Muscle of leg (tissue), 11 donors: Measurements from ENCODE around the gene ADARB2. TPM values are rescaled to one million over a fixed set of nuclear protein-coding genes. Genes with fewer than 3 reads are reported as not detected.

ENCODE experiments used
- DNase-seq: peaks from one replicate; pipeline ENCODE4 v3.0.0; 2013
- H3K27ac ChIP-seq: one replicate; pipeline ENCODE4 v1.5.1; 2013; ENCODE audit warnings: mild to moderate bottlenecking, low read length, control low read depth
- H3K27me3 ChIP-seq: one replicate; pipeline ENCODE4 v1.6.1; 2013; ENCODE audit warnings: low read length; ENCODE audit not compliant: control insufficient read depth, insufficient read depth
- H3K36me3 ChIP-seq: one replicate; pipeline ENCODE4 v1.6.1; 2013; ENCODE audit warnings: low read length; ENCODE audit not compliant: control insufficient read depth, insufficient read depth
- H3K4me1 ChIP-seq: one replicate; pipeline ENCODE4 v1.6.1; 2013; ENCODE audit warnings: low read length; ENCODE audit not compliant: control insufficient read depth, insufficient read depth
- H3K4me3 ChIP-seq: one replicate; pipeline ENCODE4 v1.5.1; 2013; ENCODE audit warnings: low read length, control low read depth
- H3K9me3 ChIP-seq: replicated peaks from 2 replicates; pipeline ENCODE4 v1.6.1; 2013; ENCODE audit warnings: low read depth, low read length; ENCODE audit not compliant: control insufficient read depth
- WGBS: methylation state at CpG from one replicate; pipeline ENCODE4 v1.1.5; 2013; ENCODE audit warnings: missing lambda C conversion rate; ENCODE audit not compliant: insufficient coverage; 5-methylcytosine and 5-hydroxymethylcytosine counted together
- polyA plus RNA-seq, 8 donors: library from polyadenylated mRNA; unstranded; fragments of 120-200 nt; gene quantifications; one replicate each; pipeline versions ENCODE4 v1.2.1 to v1.2.3, GENCODE V29; 2013; ENCODE audit warnings: inconsistent platforms in 1 of 8, low replicate concordance in 1 of 8; ENCODE audit not compliant: insufficient read length in 8 of 8, insufficient read depth in 1 of 8
- total RNA-seq: library from RNA; stranded (reverse); fragments of 120-200 nt; gene quantifications from one replicate; pipeline ENCODE4 v1.2.4, GENCODE V29; 2013

The ADARB2 gene
- total and polyA plus RNA-seq, 9 donors: 0.13 to 0.38 (median 0.23) TPM

DNA sequence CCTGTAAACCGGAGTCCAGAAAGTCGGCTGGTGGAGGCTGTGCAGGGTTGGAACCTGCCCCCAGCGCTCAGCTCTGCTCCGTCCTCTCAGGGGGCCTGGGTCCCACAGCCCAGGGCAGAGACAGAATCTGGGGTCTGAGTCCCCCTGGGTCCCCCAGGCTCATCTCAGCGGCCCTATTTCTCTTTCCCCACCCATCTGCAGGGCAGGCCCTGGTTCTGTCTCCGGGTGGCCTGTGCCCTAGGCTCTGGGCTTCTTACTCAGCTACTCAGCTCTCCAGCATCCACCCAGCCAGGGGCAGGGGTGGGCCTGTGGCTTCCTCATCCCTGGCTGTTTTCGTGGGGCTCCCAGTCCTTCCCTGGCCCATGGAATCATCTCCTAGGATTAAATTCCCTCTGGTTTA is 183.4 kb downstream of the ADARB2 start:
- Histone ChIP-seq H3K27ac (no peak overlapping the region), H3K4me1 (peaks cover 25% of the 10 kb centered on the region), H3K27me3 (peaks cover 3% of the 10 kb centered on the region), H3K36me3 (no peaks in the 10 kb centered on the region), H3K9me3 (no peaks in the 10 kb centered on the region), H3K4me3 (no peak overlapping the region)
- 70% methylated on average over 7 of the region's 7 CpGs for WGBS
- DNase-seq: no peak

DNA sequence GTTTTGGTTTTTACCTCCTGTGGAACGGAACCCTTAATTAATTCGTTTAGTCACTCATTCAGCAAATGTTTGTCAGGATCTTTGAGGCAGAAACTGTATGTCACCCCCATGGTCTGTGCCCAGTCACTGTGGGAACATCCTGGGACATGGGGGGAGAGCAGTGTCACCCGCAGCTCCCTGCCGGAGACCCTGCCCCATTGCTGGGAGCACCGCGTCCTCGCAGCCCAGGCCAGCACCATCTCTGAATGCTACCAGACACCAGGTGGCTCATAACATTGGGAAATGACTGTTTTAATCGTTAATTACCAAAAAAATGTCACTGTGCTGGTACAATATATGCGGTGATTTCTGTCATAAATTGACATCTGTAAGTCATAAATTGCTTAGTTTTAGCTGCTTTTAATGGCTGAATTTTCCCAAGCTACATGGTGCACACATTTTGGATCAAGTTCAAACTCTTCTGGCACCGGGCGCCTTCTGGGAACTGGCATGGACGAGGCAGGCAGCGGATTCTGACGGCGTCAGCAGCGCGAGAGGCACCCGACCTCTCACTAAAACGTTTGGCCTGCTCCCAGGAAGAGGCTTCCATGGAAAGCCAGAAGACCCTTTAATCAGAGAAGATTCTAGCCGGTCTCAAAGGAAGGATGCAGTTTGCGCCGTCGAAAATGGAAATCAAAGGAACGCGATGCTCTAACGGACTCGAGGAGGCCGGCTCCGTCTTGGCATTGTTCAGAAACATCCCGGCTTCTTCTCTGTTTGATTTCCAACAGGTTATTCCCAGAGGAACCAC is 184.2 kb downstream of the ADARB2 start:
- peak overlapping the region; percentile 76 for H3K27ac ChIP-seq
- peak; percentile 30 for DNase-seq
- peaks cover 3% of the 10 kb centered on the region for H3K27me3 ChIP-seq
- no peaks in the 10 kb centered on the region for H3K36me3 ChIP-seq
- WGBS: 50% methylated on average over 23 of the region's 30 CpGs
- H3K9me3 ChIP-seq: no peaks in the 10 kb centered on the region
- H3K4me1 ChIP-seq: peaks cover 25% of the 10 kb centered on the region
- H3K4me3 ChIP-seq: no peak overlapping the region

DNA sequence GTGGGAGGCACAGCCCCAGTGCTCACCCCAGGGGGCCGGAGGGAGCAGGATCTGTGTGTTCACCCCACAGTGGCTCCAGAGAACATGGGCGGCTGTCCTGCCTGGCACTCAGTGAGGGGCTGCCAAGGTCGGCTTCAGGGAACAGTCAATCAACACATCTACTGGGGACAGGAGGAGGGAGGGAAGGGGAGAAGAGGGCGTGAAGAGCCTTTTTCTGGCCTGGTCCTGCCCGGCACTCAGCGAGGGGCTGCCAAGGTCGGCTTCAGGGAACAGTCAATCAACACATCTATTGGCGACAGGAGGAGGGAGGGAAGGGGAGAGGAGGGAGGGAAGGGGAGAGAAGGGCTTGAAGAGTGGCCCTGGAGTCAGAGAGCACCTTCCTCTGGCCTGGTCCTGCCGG is 184.9 kb downstream of the ADARB2 start:
- Histone ChIP-seq H3K27ac (peak overlapping the region; percentile 76), H3K27me3 (peaks cover 3% of the 10 kb centered on the region), H3K4me3 (no peak overlapping the region), H3K4me1 (peaks cover 25% of the 10 kb centered on the region), H3K36me3 (no peaks in the 10 kb centered on the region), H3K9me3 (no peaks in the 10 kb centered on the region)
- peak; percentile 15 for DNase-seq
- WGBS: 66% methylated on average over 2 of the region's 9 CpGs

DNA sequence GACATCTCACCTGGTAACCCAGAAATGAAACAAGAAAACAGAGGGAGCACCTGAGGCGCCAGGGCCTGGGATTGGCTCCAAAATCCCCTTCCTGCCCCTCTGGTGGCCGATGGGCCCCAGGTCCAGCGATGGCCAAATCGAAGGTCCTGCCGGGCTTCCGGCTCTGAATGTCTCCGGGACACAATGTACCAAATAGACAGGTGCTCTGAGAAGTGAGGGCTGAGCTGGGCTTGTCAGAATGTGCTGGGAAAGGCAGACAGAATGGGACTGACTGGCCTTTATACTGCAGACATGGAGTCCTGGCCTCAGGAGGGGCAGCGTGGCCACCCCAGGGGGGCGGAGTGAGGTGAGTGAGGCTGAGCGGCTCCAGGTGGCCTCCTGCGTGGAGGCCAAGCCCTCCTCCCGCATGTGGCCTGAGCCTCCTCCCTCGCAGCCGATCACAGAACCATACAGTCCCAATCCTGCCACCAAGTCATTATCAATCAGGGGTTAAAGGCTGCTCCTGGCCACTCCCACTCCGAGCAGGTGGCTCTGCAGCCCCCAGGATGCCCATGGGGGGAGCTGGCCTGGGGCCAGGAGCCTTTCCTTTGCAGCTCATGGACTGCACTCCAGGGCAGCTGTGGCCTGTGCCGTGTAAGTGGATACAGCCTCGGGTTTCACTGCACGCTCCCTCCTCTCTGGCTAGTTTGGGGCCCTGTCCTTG is 185.5 kb downstream of the ADARB2 start:
- Histone ChIP-seq H3K27me3 (peaks cover 3% of the 10 kb centered on the region), H3K4me3 (no peak overlapping the region), H3K27ac (peak overlapping the region; percentile 76), H3K4me1 (peaks cover 25% of the 10 kb centered on the region), H3K36me3 (no peaks in the 10 kb centered on the region), H3K9me3 (no peaks in the 10 kb centered on the region)
- DNase-seq: peak; percentile 62
- 70% methylated on average over 16 of the region's 18 CpGs for WGBS

DNA sequence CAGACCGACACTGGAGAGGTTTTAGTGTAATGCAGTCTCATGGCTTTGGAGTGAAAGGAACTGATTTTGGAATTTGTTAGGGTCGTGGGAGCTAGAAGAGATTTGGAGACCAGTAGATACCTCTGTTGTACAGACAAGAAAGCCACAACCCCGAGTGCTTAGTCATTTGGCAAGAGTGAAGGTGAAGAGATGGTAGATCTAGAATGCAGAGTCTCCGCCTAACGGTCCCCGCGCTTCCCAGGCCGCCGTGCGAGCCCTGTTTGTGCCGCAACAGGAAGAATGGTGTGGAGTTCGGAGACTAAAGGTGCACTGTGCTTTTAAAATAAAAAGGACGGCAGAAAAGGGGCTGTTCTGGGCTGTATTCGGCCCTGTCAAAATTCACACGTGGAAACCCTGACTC is 186.7 kb downstream of the ADARB2 start:
- no peak overlapping the region for H3K4me3 ChIP-seq
- H3K27ac ChIP-seq: no peak overlapping the region
- H3K9me3 ChIP-seq: no peaks in the 10 kb centered on the region
- WGBS: 74% methylated on average over 15 of the region's 15 CpGs
- peaks cover 3% of the 10 kb centered on the region for H3K27me3 ChIP-seq
- DNase-seq: no peak
- no peaks in the 10 kb centered on the region for H3K36me3 ChIP-seq
- peaks cover 29% of the 10 kb centered on the region for H3K4me1 ChIP-seq

DNA sequence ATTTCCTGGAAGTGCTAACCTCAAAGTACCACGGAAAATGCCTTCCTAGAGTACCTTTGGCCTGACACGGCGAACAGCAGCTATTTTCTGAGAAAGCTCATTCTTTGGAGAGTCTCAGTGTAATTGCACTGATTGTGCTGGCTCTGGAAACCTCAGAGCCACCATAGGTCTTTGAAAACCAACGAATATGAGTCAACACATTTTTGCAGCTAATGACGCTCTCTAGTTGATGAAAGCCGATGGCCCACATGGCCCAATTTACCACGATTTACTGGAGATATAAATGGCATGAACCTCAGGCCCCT is 187.1 kb downstream of the ADARB2 start:
- no peaks in the 10 kb centered on the region for H3K36me3 ChIP-seq
- peaks cover 32% of the 10 kb centered on the region for H3K4me1 ChIP-seq
- no peak for DNase-seq
- H3K4me3 ChIP-seq: no peak overlapping the region
- no peak overlapping the region for H3K27ac ChIP-seq
- H3K27me3 ChIP-seq: peaks cover 3% of the 10 kb centered on the region
- WGBS: 69% methylated on average over 7 of the region's 7 CpGs
- no peaks in the 10 kb centered on the region for H3K9me3 ChIP-seq

DNA sequence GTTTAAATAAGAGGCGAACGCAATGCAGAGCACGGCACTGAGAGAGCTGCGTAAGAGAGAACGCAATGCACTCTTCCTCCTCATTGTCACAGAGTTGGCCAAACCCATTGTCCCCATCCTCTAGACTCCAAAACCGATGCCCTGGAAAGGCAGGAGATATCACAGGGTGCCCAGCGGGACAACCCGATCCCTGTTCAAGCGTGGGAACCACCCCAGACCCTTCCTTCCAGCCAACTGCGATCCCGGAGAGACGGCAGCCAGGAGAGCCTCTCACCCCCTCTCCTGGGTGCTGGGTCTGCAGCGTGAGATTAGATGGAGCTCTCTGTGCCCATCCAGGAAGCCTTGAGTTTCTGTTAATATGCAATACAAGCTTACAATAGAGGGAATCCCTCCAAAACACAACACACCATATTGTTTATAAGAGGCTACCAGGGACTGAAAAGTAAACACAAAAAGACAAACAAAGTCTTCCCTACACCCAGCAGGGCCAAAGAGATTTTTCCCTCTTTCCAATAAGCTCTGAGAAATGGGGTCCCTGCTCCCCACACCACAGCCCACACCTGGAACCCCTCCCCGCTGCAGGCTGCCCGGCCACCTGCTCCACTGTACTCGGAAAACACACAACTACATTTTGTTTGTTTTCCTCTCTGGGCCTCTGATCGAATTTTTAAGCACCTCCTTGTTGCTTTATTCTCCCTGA is 187.6 kb downstream of the ADARB2 start:
- Histone ChIP-seq H3K4me1 (peaks cover 32% of the 10 kb centered on the region), H3K4me3 (no peak overlapping the region), H3K9me3 (no peaks in the 10 kb centered on the region), H3K36me3 (no peaks in the 10 kb centered on the region), H3K27me3 (peaks cover 3% of the 10 kb centered on the region), H3K27ac (no peak overlapping the region)
- DNase-seq: no peak
- WGBS: 68% methylated on average over 10 of the region's 17 CpGs

DNA sequence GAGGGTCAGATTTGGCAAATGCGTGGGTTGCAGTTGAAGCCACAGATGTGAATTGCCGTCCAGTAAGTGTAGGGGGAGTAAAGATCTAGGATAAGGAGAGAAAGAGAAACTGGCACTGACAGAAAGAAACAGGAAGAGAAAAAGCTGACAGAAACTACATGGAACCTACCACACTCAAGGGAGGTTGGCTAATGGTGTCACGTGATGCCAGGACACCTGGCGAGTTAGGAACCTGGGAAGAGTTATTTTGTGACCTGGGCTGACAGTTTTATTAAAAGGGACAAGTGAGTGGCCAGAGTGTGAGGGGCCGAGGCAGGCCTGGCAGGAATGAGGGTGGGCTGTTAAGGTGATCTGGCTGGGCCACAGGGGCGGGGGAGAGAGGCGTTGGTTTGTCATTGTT is 188.7 kb downstream of the ADARB2 start:
- 86% methylated on average over 5 of the region's 7 CpGs for WGBS
- Histone ChIP-seq H3K4me1 (peaks cover 31% of the 10 kb centered on the region), H3K9me3 (no peaks in the 10 kb centered on the region), H3K4me3 (no peak overlapping the region), H3K36me3 (no peaks in the 10 kb centered on the region), H3K27ac (no peak overlapping the region), H3K27me3 (no peaks in the 10 kb centered on the region)
- DNase-seq: no peak

DNA sequence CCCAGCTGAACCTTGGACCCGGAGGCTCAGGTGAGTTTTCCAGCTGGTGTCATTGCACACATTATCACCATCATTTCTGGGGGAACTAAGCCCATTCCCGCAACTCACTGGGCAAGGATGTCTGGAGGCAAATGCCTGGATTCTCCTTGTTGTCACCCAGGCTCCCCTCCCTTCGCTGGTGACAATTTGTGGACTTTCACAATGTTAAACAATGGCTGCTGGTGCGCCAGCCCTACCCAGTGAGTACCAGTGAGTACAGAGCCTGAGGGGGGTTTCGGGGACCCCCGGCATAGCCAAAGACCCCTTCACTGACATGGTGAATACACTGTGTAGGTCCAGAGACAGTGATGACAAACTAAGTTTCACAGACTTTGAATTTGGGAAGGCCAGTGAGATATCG is 189.2 kb downstream of the ADARB2 start:
- Histone ChIP-seq H3K36me3 (no peaks in the 10 kb centered on the region), H3K4me1 (peaks cover 26% of the 10 kb centered on the region), H3K4me3 (no peak overlapping the region), H3K9me3 (no peaks in the 10 kb centered on the region), H3K27me3 (no peaks in the 10 kb centered on the region), H3K27ac (no peak overlapping the region)
- no peak for DNase-seq
- WGBS: 72% methylated on average over 5 of the region's 7 CpGs

DNA sequence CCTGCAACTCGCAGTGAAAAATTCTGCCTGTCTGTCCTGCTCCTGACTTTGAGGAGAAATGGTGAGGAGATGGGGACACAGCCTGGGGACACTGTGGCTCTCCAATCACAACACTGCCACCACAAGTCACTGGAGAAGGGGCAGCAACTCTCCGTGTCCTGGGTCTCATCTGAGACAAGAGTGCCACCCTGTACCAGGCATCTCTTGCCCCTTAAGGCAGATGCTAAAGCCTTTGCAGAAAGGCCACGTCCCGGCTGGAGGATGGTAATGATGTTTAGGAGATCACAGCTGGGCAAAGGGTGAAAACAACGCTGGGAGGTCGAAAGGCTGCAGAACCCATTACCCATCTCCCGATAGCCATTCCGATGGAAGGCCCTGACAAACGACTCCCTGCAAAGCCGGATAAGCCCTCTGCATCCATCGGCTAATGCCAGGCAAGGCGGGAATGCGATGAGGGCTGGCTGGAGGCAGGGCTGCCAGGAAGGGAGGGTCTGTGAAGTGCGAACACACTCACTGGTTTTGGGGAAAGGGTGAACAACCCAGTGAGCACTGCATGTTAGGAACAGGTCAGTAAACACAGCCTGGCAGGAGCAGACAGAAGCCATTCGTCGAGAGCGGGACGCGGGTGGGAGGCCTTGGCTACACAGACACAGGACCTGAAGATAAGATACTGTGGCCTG is 190.8 kb downstream of the ADARB2 start:
- peaks cover 11% of the 10 kb centered on the region for H3K4me1 ChIP-seq
- no peaks in the 10 kb centered on the region for H3K27me3 ChIP-seq
- H3K36me3 ChIP-seq: no peaks in the 10 kb centered on the region
- no peak overlapping the region for H3K27ac ChIP-seq
- DNase-seq: no peak
- H3K4me3 ChIP-seq: no peak overlapping the region
- H3K9me3 ChIP-seq: no peaks in the 10 kb centered on the region
- 57% methylated on average over 13 of the region's 19 CpGs for WGBS
